ENCODE results near the gene MEF2A.
"Not testable (repeated sequence)": the region's sequence is repeated elsewhere in the genome, so short reads cannot be mapped to it uniquely, and the experiment has no call there.

Gene MEF2A

DNA sequence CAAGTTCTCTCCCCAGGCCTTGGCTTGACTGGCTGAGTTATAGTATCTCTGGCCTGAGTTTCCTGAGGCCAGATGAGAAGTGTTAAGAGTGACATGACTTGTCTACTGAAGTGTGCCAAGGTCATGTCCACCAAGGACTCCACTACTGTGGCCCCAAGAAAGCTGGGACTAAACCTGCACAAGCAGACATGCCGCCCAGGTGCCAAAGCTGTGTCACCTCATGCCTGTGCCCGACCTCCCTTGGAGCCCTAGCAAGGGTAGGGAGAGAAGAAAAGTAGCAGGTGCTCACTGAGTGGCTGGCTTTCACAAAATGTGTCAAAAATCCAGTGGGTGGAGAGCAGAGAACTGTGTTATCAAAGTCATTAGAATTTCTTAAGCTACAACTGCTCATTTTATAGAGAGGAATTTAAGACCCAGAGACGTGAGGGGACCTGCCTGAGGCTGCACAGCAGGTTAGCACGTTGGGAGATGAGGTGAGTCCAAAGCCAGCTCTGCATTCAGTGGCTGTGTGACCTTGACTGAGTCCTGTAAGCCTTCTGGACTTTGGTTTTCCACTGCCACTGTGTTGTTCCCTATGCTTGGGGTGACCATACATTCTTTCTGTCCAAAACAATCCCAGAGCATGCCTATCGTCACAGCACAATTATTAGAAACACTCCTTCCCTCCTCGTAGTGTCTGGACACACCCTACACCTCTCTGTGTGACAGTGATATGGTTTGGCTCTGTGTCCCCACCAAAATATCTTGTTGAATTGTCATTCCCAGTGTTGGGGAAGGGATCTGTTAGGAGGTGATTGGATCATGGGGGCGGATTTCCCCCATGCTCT, 172.4 kb downstream of the MEF2A start:
- H3K27ac ChIP-seq (ENCODE audit: low read depth, low read length, severe bottlenecking): no peak overlapping the region
- H3K4me1 ChIP-seq (ENCODE audit: control insufficient read depth, insufficient read depth, low read length, poor library complexity, severe bottlenecking): no peaks in the 10 kb centered on the region
- no peaks in the 10 kb centered on the region for H3K9me3 ChIP-seq (ENCODE audit: control insufficient read depth, low read length)
- no peak overlapping the region for H3K4me3 ChIP-seq (ENCODE audit: extremely low read depth, insufficient read depth, low read length, poor library complexity, severe bottlenecking)
- no peaks in the 10 kb centered on the region for H3K36me3 ChIP-seq (ENCODE audit: control insufficient read depth, insufficient read depth, low read length)
- 83 to 87% methylated on average over 3 to 5 of the region's 7 CpGs for WGBS, 2 experiments (ENCODE audit: insufficient coverage in 2 of 2)

DNA sequence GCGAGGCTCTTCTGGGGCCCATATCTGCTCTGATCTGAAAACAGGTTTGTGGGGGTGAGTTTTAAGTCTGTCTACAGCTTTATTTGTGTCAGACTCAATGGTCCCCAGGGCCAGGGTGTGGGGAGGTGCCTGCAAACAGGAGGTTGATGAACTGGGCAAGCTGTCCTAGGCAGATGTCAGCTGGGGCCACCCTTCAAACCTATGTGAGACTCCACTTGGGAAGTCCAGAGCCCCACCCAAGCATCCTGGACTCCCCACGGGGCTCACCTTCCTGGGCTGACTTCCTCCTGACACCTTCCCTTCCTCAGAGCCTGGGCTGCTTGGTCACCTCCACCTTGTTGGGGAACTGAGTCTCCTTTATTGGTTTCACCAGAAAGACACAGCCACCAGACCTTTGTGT, 176.1 kb downstream of the MEF2A start:
- 84 to 100% methylated on average over 2 of the region's 2 CpGs for WGBS, 2 experiments (ENCODE audit: insufficient coverage in 2 of 2)
- H3K36me3 ChIP-seq (ENCODE audit: control insufficient read depth, insufficient read depth, low read length): no peaks in the 10 kb centered on the region
- no peaks in the 10 kb centered on the region for H3K9me3 ChIP-seq (ENCODE audit: control insufficient read depth, low read length)
- H3K27ac ChIP-seq (ENCODE audit: low read depth, low read length, severe bottlenecking): no peak overlapping the region
- no peak overlapping the region for H3K4me3 ChIP-seq (ENCODE audit: extremely low read depth, insufficient read depth, low read length, poor library complexity, severe bottlenecking)
- no peaks in the 10 kb centered on the region for H3K4me1 ChIP-seq (ENCODE audit: control insufficient read depth, insufficient read depth, low read length, poor library complexity, severe bottlenecking)

DNA sequence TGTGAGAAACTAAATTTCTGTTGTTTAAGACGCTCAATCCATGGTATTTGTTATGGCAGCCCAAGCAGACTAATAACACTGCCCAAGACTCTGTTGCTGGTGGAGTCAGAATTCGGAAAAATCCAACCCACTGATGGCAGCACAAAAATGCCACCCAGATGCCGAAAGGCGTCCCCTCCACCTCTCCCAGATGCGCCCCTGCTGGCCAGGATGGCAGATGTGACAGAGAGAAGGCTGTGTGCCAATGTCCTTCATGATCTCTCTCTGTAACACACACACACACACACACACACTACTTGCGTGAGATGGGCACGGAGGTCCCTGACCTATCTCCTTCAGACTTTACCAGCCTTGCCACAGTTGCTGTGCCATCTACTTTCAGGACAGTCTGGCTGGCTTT, 178.4 kb downstream of the MEF2A start:
- Histone ChIP-seq H3K4me3 (ENCODE audit: extremely low read depth, insufficient read depth, low read length, poor library complexity, severe bottlenecking) (no peak overlapping the region), H3K27ac (ENCODE audit: low read depth, low read length, severe bottlenecking) (no peak overlapping the region), H3K4me1 (ENCODE audit: control insufficient read depth, insufficient read depth, low read length, poor library complexity, severe bottlenecking) (no peaks in the 10 kb centered on the region), H3K9me3 (ENCODE audit: control insufficient read depth, low read length) (no peaks in the 10 kb centered on the region), H3K36me3 (ENCODE audit: control insufficient read depth, insufficient read depth, low read length) (no peaks in the 10 kb centered on the region)
- 81 to 93% methylated on average over 5 to 7 of the region's 7 CpGs for WGBS, 2 experiments (ENCODE audit: insufficient coverage in 2 of 2)

DNA sequence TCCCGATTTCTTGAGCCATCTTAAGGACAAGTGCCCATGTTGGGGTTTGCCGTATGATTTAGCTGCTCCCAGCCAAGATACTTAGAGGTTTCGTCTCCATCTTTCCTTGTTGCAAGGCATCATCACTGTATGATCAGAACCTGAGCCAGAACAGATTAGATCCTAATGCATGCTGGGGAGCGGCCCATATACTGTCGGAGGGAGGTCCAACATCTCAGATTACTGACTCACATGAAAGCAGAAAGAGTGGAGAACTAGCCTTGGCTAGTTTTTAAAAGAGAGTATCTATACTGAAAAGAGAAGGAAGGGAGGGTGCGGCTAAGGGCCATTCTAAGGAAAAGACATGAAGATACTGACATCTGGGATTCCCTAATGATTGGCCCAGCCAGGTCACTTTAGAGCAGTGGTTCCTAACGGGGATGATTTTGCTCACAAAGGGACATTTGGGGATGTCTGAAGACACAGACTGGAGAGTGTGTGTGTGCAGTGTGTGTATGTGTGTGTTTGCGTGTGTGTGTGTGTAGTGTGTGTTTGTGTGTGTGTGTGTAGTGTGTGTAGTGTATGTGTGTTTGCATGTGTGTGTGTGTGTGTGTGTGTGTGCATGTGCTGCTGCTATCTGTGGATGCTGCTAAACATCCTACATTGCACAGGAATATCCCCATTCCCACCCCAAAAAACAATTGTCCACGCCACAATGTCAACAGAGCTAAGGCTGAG, 179.7 kb downstream of the MEF2A start:
- H3K9me3 ChIP-seq (ENCODE audit: control insufficient read depth, low read length): no peaks in the 10 kb centered on the region
- no peaks in the 10 kb centered on the region for H3K4me1 ChIP-seq (ENCODE audit: control insufficient read depth, insufficient read depth, low read length, poor library complexity, severe bottlenecking)
- H3K4me3 ChIP-seq (ENCODE audit: extremely low read depth, insufficient read depth, low read length, poor library complexity, severe bottlenecking): no peak overlapping the region
- H3K27ac ChIP-seq (ENCODE audit: low read depth, low read length, severe bottlenecking): no peak overlapping the region
- no peaks in the 10 kb centered on the region for H3K36me3 ChIP-seq (ENCODE audit: control insufficient read depth, insufficient read depth, low read length)
- 92 to 93% methylated on average over 6 of the region's 9 CpGs for WGBS, 2 experiments (ENCODE audit: insufficient coverage in 2 of 2)

DNA sequence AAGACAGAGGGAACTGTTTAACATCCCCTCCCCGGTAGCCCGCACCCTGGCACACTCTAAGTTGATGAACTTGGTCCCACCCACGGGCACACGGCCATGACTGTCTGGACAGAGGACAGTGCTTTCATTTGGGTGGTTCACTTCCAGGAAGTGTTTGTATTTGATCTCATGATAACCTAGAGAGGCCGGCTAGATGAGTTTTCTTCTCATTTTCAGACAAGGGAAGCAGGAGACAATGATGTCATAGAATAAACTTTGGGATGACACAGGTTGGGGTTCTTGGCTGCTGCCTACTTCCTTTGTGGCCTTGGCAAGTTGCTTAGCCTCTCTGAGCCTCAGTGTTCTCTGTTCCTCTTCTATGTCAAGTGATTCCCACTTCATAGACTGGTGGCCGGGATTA, 183.6 kb downstream of the MEF2A start:
- WGBS, 2 experiments (ENCODE audit: insufficient coverage in 2 of 2): 97 to 98% methylated on average over 4 to 6 of the region's 6 CpGs
- Histone ChIP-seq H3K4me3 (ENCODE audit: extremely low read depth, insufficient read depth, low read length, poor library complexity, severe bottlenecking) (no peak overlapping the region), H3K9me3 (ENCODE audit: control insufficient read depth, low read length) (no peaks in the 10 kb centered on the region)

DNA sequence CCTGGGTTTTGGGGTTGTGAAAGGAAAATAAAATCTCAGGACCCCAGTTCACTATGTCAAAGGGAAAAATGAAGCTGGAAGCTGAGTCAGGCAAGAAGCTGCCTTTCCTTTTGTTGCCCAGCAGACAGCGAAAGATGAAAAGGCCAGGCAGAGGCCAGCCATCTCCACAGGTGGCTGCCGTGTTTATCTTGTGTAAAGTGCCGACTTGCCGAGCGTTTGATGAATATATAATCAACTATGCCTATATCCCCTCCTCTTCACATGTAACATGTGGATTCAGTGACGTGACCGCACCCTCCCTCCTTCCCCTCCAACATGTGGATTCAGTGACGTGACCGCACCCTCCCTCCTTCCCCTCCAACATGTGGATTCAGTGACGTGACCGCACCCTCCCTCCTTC, 184.5 kb downstream of the MEF2A start:
- H3K36me3 ChIP-seq (ENCODE audit: control insufficient read depth, insufficient read depth, low read length); H3K9me3 ChIP-seq (ENCODE audit: control insufficient read depth, low read length); H3K4me3 ChIP-seq (ENCODE audit: extremely low read depth, insufficient read depth, low read length, poor library complexity, severe bottlenecking); H3K4me1 ChIP-seq (ENCODE audit: control insufficient read depth, insufficient read depth, low read length, poor library complexity, severe bottlenecking); H3K27ac ChIP-seq (ENCODE audit: low read depth, low read length, severe bottlenecking): not testable (repeated sequence)
- 86 to 90% methylated on average over 2 to 5 of the region's 11 CpGs for WGBS, 2 experiments (ENCODE audit: insufficient coverage in 2 of 2)

More for the DNA sequence above, 183.6 kb downstream of the MEF2A start:
- Histone ChIP-seq H3K27ac (ENCODE audit: low read depth, low read length, severe bottlenecking) (no peak overlapping the region), H3K36me3 (ENCODE audit: control insufficient read depth, insufficient read depth, low read length) (no peaks in the 10 kb centered on the region), H3K4me1 (ENCODE audit: control insufficient read depth, insufficient read depth, low read length, poor library complexity, severe bottlenecking) (no peaks in the 10 kb centered on the region)

DNA sequence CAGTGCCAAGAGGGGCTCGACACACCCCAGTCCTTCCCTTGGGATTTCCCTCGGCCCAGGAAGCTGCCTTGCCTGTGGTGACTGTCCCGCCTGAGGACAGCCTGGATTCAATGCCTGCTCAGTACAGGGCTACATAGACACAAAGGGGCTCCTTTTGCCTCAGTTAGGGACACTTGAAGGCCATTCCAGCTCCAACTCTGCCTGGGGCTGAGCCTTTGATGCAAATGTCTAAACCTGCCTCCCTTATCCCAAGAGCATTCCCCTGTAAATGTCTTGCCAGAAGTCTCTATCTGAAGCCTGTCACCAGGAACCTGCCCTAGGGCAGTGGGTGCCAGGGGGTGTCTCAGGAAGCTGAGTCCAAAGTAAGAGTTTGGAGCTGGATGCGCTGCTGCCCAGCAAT, 186.8 kb downstream of the MEF2A start:
- 89 to 94% methylated on average over 4 of the region's 4 CpGs for WGBS, 2 experiments (ENCODE audit: insufficient coverage in 2 of 2)
- Histone ChIP-seq H3K4me1 (ENCODE audit: control insufficient read depth, insufficient read depth, low read length, poor library complexity, severe bottlenecking) (no peaks in the 10 kb centered on the region), H3K27ac (ENCODE audit: low read depth, low read length, severe bottlenecking) (no peak overlapping the region), H3K9me3 (ENCODE audit: control insufficient read depth, low read length) (no peaks in the 10 kb centered on the region), H3K36me3 (ENCODE audit: control insufficient read depth, insufficient read depth, low read length) (no peaks in the 10 kb centered on the region), H3K4me3 (ENCODE audit: extremely low read depth, insufficient read depth, low read length, poor library complexity, severe bottlenecking) (no peak overlapping the region)

DNA sequence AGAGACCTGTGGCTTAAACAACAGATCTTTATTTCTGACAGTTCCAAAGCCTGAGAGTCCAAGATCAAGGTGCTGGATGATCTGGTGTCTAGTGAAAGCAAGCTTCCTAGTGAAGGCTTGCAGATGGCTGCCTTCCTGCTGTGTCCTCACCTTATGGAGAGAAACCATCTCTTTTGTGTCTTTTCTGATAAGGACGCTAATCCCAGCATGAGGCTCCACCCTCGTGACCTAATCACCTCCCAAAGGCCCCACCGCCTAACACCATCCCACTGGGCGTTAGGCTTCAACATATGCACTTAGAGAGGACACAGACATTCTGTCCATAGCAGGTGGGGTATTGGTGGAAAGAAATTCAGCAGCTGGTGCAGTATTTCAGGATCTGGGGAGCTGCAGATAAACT, 187.3 kb downstream of the MEF2A start:
- WGBS, 2 experiments (ENCODE audit: insufficient coverage in 2 of 2): no CpG with 5 or more reads among the region's 4 CpGs
- H3K4me3 ChIP-seq (ENCODE audit: extremely low read depth, insufficient read depth, low read length, poor library complexity, severe bottlenecking): no peak overlapping the region
- H3K27ac ChIP-seq (ENCODE audit: low read depth, low read length, severe bottlenecking): no peak overlapping the region
- no peaks in the 10 kb centered on the region for H3K9me3 ChIP-seq (ENCODE audit: control insufficient read depth, low read length)
- H3K4me1 ChIP-seq (ENCODE audit: control insufficient read depth, insufficient read depth, low read length, poor library complexity, severe bottlenecking): no peaks in the 10 kb centered on the region
- no peaks in the 10 kb centered on the region for H3K36me3 ChIP-seq (ENCODE audit: control insufficient read depth, insufficient read depth, low read length)

DNA sequence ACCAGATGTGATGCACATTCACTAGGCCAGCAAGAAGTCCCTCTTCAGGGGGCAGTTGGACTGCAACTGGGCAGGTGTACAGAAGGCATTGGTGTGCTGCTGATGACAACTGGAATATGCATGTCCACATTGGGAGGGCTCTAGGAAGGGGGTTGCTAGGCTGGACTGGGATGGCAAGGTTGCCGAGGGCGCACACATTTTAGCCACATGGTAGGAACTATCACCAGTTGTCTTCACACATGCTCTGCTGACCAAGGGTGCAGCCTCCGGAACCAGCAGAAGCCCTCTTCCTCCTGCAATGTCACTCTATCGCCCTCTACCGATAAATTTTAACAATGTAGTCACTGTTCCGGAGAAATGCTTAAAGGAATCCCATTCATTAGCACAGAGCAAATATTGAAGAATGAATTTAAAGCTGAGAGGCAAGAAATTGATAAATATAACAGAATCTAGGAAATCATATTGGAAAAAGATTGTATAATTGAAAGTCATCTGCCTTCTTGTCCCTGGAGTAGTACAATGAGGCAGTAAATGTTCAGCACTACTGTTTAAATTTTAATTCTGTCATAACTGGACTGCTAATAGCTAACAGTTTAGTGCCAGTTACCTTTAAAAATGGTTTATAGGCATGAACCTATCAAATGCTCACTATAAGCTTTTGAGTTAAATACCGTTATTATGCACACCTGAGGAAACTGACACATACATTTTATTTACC, 190.1 kb downstream of the MEF2A start:
- H3K4me1 ChIP-seq (ENCODE audit: control insufficient read depth, insufficient read depth, low read length, poor library complexity, severe bottlenecking): no peaks in the 10 kb centered on the region
- no peak overlapping the region for H3K27ac ChIP-seq (ENCODE audit: low read depth, low read length, severe bottlenecking)
- no peak overlapping the region for H3K4me3 ChIP-seq (ENCODE audit: extremely low read depth, insufficient read depth, low read length, poor library complexity, severe bottlenecking)
- H3K36me3 ChIP-seq (ENCODE audit: control insufficient read depth, insufficient read depth, low read length): no peaks in the 10 kb centered on the region
- H3K9me3 ChIP-seq (ENCODE audit: control insufficient read depth, low read length): no peaks in the 10 kb centered on the region
- WGBS, 2 experiments (ENCODE audit: insufficient coverage in 2 of 2): 0 to 14% methylated on average over 2 to 4 of the region's 7 CpGs

DNA sequence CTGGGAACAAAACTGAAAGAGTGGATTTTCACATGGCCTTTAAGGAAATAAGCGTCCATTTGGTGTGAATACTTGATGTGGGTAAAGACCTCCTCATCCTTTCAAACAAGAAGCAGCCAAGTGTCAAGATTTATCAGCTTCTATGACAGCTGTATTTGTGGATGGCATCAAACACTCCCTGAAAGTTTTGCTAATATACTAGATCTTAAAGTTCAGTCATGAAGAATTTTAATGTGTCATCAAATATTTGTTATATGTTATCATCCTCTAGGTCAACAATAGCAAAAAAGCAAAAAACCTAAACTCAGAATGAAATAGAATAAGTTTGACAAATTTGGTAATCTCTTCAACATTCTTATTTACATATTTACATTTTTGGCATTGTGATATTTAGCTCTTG, 196.5 kb downstream of the MEF2A start:
- Histone ChIP-seq H3K27ac (ENCODE audit: low read depth, low read length, severe bottlenecking) (no peak overlapping the region), H3K4me3 (ENCODE audit: extremely low read depth, insufficient read depth, low read length, poor library complexity, severe bottlenecking) (no peak overlapping the region), H3K36me3 (ENCODE audit: control insufficient read depth, insufficient read depth, low read length) (no peaks in the 10 kb centered on the region), H3K4me1 (ENCODE audit: control insufficient read depth, insufficient read depth, low read length, poor library complexity, severe bottlenecking) (no peaks in the 10 kb centered on the region), H3K9me3 (ENCODE audit: control insufficient read depth, low read length) (no peaks in the 10 kb centered on the region)
- no CpG with 5 or more reads among the region's 1 CpG for WGBS, 2 experiments (ENCODE audit: insufficient coverage in 2 of 2)
